Activated CD4-positive, alpha-beta T cell treated with anti-CD3 and anti-CD28 coated beads, Interleukin-2, amount 50 U/mL, for 48 hours (primary cell): Measurements from ENCODE around the gene TFAP2B.

Experiments
- DNase-seq, 2 experiments: peaks; one replicate each; pipeline ENCODE4 v3.0.0-alpha.2; 2020

The TFAP2B gene

DNA sequence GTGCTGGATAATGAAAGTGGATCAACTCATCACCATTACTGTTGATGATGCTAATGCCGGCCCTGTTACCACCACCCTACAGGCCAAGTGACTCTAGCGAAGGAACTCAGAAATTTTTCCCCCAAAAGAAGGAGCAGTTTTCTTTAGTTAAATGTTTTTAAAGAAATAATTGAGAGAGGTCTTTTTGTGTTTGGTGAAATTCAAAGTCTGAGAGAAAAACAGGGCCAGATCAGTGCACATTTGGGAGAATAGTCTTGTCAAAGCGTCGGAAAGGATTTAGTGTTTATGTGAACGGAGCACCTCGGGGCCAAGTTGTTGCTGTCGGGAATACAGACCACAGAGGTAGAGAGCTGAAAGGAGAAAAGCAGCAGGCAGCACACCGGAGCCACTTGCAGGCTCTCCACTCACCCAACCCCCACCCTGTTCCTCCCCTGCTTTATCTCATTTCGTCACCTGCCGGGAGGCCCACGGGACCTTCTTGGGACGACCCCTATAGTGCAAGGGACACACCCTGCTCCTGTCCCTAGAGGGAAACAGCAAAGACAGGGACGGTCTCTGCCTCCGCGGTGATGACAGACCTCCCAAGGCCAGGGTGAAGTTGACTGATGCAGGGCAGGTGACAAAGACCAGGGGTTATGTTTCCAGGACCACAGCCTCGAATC is 6.8 kb downstream of the TFAP2B start:
- DNase-seq = no peak

DNA sequence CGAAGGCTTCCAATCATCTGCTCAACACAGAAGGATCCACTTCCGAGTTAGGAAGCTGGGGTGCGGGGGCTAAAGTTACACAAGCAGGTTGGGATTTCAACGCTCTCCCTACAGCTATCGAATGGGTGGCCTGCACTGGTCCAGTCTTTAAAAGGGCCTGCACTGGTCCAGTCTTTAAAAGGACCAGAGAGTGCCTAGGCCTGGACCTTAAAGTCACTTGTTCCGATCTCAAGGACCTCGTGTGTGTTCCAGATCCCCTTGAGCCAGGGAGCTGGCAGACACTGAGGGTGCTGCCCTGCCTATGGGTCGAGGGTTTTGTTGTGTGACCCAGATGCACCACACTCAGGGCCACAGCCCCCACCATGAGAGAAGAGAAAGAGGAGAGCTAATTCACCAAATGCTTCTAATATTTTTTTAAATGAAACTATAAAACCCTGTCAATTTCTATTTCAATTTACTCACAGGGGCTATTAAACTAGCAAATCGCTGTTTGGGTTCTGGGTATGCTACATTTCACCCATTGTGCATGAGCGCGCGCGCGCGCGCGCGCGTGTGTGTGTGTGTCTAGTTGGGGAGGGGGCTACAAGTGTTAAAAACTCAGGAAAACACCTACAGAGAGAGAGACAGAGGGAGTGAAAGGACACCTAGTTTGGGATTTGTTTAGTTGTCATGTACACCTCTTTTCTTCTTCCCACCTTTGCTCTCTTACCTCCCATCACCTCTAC is 7.5 kb downstream of the TFAP2B start:
- no peak for DNase-seq

DNA sequence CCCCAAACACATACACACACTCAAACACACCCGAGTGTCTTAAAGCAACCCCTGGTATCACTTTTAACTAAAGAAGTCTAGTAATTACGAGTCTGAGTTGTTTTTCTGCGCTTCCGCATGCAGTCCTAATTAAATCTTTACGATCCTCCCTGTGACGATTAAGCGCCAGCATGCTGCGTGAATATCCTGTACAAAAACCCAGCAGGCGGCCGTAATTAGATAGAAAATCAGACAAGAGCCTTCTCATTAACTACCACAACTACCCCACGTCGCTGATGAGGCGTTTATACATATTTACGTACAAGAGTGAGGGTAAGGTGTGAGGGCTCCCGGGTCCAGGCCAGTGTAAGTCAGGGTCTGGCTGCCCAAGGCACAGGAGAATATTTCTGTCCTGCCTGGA is 8.1 kb downstream of the TFAP2B start:
- no peak for DNase-seq

DNA sequence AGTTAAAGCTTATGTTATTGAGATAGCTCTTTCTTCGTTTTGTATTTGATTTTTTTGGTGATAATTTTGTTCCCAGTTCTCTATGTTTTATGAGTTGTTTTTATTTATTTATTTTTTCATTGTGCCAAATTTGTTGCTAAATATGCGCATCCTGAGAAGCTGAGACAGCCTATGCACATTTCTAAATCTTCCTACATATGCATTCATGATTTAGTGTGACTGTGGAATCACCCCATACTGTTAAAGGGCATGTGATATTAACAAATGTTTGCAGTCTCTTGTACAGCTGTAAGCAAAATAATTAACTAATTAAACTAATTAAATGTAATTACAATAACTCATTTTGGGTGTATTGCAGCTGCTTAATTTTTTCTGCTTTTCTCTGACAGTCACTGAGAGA is 10.4 kb downstream of the TFAP2B start:
- no peak for DNase-seq

DNA sequence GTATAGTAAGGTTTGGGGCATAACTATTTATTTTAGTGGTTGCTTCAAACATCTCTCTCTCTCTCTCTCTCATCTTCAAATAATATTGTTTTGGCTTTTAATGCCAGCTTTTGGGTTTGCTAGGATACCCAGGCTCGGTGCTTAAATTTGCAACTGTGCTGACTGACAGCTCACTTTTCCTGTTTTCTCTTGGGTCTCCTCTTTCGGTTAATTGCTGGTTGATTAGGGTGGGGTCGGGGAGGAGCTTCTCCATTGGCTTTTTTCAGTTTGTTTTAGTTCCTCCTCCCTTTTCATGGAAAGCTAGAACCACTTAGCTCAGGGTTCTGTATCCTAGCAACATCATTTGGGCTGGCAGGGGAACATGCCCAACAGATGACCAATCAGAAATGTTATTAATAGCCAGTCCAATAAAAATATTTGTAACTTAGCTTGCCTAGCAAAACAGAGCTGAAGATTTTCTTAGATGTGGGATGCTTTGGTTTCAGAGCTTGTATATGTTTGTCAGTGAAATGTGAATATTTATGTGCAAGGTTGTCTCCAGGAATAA is 11.3 kb downstream of the TFAP2B start:
- no peak for DNase-seq

DNA sequence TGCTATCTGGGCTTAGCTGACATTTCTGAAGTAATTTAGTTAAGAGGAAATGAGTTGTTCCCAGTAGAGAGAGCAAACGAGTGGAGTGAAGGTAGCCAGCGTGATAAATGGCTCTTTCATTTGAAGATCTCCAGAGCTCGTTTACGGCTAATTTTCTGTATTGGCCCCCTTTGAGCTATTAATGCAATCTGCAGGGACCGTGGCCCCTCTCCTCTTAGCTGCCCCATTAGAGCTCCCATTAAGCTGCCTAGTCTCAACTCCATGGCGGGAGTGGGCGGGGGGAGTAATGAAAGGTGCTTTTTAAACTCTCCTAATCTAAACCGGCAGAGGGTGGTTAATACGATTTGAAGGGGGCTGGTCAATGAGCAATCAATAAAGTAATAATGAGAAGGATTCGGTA is 12.5 kb downstream of the TFAP2B start:
- DNase-seq = no peak

DNA sequence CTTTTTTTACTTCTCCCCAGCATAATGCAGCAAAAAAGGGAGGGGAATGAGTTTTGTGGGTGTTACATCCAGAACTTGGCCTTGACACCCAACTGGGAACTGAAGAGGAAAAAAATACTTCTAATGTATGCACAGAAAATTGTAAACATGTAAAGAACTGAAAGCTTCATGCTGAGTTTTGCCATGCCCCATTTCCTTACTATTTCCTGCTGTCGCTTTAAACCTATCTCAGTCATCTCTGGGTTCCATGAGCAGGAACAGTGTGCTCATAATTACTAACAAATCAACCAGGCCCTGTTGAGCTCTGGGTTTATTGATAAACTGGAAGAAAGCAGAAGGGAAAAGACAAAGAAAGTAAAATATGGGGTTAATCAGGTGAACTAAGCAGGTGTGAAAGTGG is 14.2 kb downstream of the TFAP2B start:
- no peak for DNase-seq

DNA sequence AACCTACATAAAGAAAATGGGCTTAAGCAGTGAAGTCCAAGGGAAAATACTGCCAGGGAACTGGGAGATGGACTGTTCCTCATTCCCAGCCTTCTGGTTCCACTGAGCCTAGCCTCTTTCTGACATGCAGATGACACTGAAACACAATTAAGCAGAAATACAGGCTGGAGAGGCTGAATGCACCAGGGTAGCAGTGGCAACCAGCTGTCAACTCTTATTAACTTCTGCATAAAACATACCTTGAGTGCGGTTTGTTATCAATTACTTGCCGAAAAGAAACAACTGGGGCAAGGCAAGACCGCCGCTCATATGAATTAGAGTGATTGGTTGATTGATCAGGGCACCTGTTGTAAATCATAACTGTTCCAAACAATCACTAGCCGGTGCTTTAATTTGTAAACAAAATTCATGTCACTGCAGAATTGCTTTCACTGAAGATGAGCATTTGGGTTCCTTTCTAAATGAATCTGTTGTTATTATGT is 16.3 kb downstream of the TFAP2B start:
- no peak for DNase-seq

DNA sequence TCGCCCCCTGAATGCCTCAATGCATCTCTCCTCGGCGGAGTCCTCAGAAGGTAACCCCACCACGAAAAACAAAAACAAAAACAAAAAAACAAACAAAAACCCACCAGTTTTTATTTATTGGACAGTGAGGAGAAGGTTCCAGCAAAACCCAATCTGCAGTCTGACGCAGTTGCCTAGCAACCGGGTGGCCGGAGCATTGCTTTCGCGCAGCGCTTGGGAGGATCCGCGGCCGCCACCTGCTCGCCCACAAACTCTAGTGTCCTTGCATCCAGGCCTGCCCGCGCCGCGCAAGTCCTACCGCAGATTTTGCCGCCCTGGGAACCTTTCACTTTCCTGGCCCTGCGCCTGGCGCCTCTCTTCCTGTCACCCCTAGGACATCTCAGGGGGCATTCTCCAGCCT is 17.6 kb downstream of the TFAP2B start:
- DNase-seq = no peak

DNA sequence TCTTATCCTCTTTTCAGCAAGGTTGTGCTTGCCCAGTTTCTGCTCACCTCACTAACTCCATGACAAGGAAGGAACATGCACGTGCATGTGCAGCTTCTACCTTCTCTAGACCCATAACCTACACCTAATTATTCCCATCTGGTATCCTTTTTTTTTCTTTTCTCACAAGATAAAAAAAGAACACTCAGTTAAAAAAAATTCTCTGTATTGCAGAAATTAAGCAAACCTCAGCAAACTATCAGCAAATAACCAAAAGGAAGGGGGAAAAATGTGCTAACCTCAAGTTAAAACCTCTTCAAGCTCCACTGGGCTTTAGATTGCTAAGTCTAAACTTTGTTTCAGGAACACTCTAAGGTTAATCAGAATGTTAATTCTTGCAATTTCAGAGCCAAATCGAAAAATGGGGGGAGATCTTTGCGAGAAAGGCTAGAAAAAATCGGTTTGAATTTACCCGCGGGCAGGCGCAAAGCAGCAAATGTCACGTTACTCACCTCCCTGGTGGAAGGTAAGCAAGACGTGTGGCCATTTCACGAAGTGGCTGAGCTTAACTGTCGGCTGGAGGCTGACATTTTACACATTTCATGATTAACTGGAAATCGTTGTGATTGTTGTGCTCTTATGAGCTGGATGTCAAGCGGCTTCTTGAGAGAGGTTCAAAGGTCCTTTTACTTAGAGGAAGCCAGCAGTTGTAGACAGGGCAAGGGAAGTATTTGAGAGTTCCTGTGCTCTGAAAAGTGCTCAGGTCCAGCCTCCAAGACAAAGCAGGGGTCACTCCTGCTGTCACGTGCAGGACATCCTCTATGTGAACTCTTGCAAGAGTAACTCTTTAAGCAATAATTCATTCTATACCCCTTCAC is 19.1 kb downstream of the TFAP2B start:
- DNase-seq = no peak

DNA sequence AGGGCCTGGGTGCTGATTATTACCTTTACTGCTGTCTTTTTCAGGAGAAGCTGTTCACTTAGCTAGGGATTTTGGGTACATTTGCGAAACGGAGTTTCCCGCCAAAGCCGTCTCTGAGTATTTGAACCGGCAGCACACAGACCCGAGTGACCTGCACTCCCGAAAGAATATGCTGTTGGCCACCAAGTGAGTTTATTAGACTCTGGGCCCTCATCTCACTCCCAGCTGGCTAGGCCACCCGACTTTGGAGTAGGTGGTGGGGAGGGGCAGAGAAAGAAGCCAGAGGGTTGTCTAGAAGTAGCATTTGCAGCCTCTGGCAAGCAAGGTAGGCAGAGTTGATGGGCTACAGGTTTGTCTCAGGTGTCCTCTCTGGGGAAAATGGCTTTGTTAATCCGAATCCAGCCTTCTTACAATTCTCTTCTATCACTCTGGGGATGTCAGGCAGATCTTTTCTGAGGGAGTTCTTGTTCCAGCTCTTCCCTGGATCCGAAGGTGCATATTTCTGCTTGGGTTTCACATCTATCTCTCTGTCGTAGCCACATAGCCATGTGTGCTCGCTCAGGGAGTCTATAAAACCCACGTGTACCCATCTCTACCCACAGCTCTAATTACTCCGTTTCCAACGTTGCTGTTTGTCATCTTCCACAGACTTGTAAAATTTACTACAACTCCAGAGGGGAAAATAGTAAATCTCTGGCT is 21.6 kb downstream of the TFAP2B start:
- DNase-seq = no peak

DNA sequence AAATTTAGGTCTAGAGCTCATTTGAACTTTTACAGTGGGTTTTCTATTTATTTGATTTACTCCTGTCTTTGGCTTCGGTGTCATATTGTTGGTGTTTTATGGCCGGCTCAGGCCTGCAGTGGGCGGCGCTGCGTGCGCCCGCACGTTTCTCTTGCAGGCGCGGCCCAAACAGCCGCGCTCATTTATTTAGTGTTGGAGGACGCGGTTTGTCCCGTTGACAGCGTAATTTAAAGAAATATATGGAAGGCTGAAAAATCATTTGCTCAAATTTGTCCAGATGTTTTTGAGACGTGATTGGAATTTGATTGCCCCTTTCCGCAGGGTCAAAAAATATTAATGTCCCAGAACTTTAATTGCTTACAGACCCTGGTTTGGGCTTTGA is 22.1 kb downstream of the TFAP2B start:
- no peak for DNase-seq

DNA sequence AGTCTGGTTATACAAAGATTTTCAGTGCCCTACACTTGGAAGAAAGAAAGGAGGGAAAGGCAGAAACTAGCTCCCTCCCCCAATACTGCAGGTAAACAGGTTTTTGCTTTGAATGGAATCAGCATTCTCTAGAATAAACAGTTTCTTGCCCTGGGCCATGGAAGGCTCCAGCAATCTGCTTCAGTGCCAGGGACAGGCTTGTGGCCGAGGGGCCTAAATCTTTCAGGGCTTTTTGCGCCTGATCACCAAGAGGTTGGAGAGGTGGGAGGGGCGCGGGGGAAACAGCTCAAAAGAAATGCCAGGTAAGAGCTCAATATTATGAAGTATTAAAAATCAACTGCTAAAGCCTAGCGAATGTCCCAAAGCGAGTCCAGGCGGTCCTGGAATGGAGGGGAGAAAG is 23.8 kb downstream of the TFAP2B start:
- no peak for DNase-seq

DNA sequence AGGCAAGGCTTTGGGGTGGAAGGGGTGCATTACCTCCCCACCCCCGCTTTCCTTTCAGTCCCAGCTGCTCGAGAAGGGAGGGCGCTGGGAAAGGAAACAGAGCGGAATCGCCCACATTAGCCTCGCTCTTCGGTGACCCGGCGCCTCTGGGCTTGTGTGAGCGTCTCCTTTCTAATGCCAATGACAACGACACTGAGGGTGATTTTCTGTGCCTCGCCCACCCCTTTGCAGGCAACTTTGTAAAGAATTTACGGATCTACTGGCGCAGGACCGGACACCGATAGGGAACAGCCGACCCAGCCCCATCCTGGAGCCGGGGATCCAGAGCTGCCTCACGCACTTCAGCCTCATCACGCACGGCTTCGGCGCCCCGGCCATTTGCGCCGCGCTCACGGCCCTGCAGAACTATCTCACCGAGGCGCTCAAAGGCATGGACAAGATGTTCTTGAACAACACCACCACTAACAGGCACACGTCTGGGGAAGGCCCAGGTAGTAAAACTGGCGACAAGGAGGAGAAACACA is 24.3 kb downstream of the TFAP2B start:
- DNase-seq = no peak

DNA sequence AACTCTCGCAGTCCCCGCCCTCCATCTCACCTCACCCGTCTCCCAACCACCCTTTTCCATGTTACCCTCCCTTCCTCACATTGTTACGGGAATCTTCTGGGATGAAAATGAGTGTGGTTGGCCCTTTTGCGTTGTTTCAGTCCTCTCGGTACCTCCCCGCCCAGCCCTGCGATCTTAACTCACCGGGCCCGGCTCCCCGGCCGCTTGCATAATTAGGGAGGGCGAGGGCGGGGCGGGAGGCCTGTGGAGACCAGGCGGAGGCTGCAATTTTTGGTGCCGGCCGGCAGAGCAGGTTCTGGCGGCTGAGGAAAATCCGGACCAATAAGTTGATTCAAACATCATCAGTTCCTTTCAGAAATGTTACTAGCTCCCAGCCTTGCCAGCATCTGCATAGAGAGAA is 25.2 kb downstream of the TFAP2B start:
- DNase-seq = no peak

DNA sequence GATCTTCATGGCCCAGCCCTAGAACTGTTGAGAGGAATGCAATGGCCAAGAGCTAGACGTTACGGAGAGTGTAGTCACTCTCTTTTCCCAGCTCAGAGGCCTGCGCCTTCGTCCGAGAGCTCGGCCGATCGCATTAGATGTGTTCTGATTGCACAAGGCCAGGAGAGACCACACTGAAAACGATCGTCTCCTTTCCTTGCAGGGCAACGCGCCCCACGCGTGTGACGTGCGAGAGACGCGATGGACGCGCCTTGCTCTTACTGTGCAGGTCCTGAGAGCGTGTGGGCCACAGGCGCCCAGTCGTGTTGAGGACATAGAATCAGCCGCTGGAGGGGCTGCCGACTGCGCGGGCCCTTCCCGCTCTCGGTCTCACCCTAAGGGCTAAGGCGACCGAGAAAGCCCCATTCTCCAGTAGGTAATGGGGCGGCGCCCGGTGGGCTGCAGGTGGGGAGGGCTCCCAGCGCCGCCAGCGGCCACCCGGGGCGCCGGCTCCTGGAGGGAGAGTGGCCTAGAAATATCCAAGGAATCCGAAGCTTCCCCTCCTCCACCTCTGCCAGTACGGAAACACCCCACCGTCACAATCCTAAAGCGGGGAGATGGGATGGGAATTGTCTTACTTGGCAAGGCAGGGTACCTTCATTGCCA is 26.9 kb downstream of the TFAP2B start:
- DNase-seq = no peak

DNA sequence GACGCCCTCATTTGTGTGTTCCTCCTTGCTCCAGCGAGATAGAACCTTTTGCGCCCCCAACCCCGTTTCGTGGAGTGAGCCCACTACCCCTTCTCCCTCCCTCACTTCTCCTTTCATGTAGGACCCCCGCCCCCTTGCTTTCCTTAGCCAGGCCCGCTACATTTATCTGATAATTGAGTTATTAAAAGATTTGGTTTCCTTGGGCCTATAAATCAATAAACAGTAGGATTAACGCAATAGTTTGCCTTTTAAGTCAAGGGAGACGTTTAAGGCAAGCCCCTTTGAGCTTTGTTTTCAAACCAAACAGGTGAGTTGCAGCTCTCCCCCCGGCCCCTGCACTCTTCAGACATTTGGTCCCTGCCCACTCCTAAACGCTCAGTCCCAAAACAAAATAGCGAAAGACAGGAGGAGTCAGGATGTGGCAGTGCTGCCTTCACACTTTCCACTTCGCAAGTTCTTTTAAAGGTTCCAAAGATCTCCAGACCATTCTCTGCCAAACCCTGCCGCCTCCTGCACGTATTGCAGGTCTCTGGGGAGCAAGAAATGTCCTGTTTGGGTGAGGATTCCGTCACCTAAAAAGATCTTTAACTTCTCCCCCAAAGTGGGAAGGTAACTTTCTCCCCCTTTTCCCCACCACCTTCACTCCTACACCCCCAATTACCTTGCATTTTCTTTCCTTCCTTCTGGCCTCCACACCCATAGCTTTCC is 27.6 kb downstream of the TFAP2B start:
- no peak for DNase-seq

DNA sequence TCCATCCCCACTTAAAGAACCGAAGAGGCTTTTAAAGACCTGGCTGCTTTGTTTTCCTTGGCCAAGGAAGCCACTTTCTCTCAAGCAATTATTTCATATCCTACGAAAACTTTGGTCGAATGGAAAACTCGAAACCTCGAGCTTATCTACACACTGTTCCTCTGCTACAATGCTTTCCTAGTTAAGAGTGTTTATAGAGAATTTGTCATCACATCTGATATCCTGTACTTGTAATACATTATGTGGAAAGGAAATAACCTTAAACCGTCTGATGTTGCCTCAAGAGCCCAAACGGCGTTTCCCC is 28.1 kb downstream of the TFAP2B start:
- DNase-seq = no peak

DNA sequence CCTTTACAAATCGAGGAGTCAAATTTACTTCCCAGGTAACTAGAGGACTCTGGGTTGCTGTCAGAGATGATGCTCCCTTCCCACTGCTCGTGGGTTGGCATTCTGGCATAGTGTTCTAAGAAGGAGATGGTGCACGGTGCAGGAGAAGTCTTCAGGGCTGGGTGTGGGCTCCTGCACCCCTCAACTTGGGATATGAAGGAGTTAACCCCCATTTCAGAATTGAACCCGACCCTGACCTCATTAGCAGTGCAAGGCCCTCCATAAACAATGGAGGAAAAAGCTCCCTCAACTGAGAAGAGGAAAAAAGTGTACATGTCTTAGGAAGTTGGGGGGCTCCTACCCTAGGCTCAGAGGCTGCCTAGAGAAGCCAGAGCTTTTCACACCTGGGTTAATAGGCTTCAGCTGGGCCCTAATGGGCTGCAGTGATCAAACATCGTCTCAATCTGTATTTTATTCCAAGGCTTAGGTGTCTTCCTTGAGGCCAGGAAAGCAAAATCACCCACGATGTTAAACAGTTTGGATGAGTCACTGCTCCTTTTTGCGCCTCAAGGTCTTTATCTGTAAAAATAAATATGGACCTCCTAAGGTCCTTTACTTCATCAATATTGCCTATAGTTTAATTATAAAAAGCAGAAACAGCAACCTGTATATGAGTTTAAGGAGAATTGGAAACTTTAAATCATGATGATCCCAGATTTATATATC is 29.4 kb downstream of the TFAP2B start:
- no peak for DNase-seq

DNA sequence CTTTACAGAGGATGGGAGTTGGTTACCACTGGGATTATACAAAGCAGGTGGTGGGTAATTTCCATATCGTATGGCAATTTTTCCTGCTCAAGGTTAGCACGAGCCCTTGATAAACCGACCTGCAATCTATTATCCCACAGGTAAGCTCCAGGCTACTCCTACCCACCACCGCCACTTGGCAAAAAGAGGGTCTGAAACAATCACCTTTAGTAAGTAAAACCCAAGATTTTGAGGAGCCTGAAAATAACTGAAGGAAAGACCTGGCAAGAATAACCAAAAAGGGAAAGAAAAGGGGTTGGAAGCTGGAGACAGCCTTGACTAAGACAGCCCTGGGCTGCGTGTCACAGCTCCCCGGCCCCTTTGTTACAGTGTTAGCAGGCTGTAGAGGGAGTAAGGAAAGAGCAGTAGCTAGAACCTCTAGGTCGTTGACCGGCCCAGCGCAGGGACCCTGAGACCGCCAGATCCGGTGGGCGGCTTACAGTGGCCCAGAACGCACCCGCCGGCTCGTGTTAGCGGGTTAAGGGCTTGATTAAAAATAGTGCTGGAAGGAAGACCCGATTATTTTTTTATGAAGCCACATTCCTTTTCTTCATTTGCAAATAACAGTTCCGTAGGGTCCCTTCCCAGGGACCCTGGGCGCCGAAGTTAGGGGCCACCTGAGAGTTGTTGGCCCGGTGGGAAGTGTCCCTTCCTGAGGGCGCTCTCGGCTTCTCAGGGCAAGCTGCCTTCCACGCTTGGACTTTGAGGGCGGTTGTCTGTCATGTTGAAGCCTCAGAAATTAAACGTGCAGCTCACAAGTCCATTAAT is 30.5 kb downstream of the TFAP2B start:
- no peak for DNase-seq
